ENCODE data around the gene NCKAP1.
"Not testable (repeated sequence)": the region's sequence is repeated elsewhere in the genome, so short reads cannot be mapped to it uniquely, and the experiment has no call there.

- TF ChIP-seq CTCF, POLR2A (IDR thresholded peaks at IDR 0.05): not testable (repeated sequence)
Measured at GRCh38 chr2:183043580-183043979, 5.3 kb upstream of the NCKAP1 start.

Data from body of pancreas (tissue), 4 donors.